Suprapubic skin (tissue), 3 donors: ENCODE data around the gene TMEM143.

Experiments used
- POLR2AphosphoS5 ChIP-seq, 3 donors: sonication (generic); formaldehyde crosslinking; IDR thresholded peaks; one replicate each; pipeline ENCODE4 v1.6.1; 2017; ENCODE audit warnings: antibody characterized with exemption in 3 of 3
- TF ChIP-seq, protein P1 (sequence below), 2 donors: fragments of 200-600 bp in 1 of 2; fragments of 450-650 bp in 1 of 2; sonication (generic) in 1 of 2; IDR thresholded peaks; one replicate each; pipeline ENCODE4 v1.5.1; 2016 to 2019; ENCODE audit warnings: antibody characterized with exemption in 2 of 2, mild to moderate bottlenecking in 1 of 2, moderate library complexity in 1 of 2

DNA sequence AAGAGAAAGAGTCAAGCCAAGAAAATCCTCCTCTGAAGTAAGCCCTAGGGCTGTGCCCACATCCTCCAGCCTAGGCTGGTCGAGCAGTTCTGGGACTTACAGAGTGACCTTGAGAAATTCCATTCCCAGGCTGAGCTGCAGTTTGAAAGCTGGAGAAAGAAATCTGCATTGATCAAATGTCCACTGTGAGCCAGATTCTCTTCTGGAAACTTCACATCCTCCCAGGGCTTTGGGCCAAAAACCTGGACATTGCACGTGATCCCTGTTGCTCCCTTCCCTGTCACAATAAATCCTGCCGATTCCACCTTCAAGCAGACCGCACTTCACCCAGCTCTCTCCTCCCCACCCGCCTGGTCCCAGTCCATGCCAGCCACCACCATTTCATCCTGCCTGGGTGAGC is 15.7 kb downstream of the TMEM143 start:
- TF ChIP-seq, protein P1, sequence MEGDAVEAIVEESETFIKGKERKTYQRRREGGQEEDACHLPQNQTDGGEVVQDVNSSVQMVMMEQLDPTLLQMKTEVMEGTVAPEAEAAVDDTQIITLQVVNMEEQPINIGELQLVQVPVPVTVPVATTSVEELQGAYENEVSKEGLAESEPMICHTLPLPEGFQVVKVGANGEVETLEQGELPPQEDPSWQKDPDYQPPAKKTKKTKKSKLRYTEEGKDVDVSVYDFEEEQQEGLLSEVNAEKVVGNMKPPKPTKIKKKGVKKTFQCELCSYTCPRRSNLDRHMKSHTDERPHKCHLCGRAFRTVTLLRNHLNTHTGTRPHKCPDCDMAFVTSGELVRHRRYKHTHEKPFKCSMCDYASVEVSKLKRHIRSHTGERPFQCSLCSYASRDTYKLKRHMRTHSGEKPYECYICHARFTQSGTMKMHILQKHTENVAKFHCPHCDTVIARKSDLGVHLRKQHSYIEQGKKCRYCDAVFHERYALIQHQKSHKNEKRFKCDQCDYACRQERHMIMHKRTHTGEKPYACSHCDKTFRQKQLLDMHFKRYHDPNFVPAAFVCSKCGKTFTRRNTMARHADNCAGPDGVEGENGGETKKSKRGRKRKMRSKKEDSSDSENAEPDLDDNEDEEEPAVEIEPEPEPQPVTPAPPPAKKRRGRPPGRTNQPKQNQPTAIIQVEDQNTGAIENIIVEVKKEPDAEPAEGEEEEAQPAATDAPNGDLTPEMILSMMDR (IDR thresholded peaks at IDR 0.05), result no peak
- no peak for TF ChIP-seq POLR2AphosphoS5 (IDR thresholded peaks at IDR 0.05)
